ENCODE measurements around the gene OXNAD1. TPM values are rescaled to one million over a fixed set of nuclear protein-coding genes. Genes with fewer than 3 reads are reported as not detected.

Gene OXNAD1
- total RNA-seq, 1 experiment from 2014 or later = 12.1 TPM

DNA sequence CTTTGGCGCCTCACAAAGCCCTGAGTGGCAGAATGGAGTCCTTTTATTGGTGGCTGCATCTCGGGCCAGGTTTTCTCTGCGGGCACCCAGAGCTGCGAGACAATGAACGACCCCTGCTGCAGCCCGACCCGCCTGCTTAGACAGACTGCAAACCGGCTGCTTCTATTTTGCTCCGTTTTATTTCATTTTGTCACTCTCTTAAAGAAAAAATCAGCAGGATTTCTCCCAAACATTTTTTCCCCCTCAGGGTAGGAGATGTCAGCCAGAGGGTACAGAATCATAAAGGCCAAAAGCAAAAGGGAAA lies 64.8 kb downstream of the OXNAD1 start (continued):
- TF ChIP-seq, protein P1, sequence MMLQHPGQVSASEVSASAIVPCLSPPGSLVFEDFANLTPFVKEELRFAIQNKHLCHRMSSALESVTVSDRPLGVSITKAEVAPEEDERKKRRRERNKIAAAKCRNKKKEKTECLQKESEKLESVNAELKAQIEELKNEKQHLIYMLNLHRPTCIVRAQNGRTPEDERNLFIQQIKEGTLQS (IDR thresholded peaks at IDR 0.05) = no peak
- no peak for TF ChIP-seq EGR1 (IDR thresholded peaks at IDR 0.05; ENCODE audit: low read depth)

DNA sequence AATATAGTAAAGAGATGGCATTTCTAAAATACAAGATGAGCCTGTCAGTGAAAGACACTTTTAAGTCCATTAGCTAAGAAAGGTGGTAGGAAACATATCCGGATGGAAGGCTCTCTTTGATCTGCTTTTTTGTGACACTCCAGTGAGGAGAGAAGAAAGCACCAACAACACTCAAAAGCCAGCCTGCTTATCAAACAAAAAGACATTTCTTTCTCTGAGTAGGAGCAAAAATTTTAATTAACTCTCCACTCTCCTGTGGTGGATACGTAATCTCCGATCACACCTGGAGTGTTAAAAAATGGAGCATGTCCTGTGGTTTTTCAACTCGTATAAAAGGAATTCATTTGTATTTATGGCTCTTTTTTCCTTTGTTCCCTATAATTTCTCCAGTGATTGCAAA lies 65.3 kb downstream of the OXNAD1 start:
- DNase-seq (ENCODE audit: low read depth, low spot score) = no peak
- no peak overlapping the region for H2AFZ ChIP-seq (ENCODE audit: low read depth, low read length, poor library complexity, severe bottlenecking)
- no peaks in the 10 kb centered on the region for H4K20me1 ChIP-seq (ENCODE audit: insufficient read depth)
- ChIA-PET POLR2A (no interaction called here), CTCF (no interaction called here), RAD21 (ENCODE audit: low non-redundant PET in 1 of 2, low total read pairs in 2 of 2, uncharacterized antibody in 2 of 2, unreplicated experiment in 2 of 2) (no interaction called here)
- no peaks in the 10 kb centered on the region for H3K4me1 ChIP-seq (ENCODE audit: control insufficient read depth in 1 of 2, insufficient read depth in 2 of 2, low read length in 2 of 2)
- no peak overlapping the region for H3K27ac ChIP-seq (ENCODE audit: low read depth, low read length)
- no TSS peak for BruUV-seq (replicated peaks)
- TF ChIP-seq ZNF274 (IDR thresholded peaks at IDR 0.05; ENCODE audit: low read depth, low read length) = no peak
- no peak for TF ChIP-seq CEBPB (IDR thresholded peaks at IDR 0.05; ENCODE audit: low read depth)
- H3K9ac ChIP-seq (ENCODE audit: low read length) = no peak overlapping the region
- H3K9me2 ChIP-seq (ENCODE audit: insufficient read depth) = no peaks in the 10 kb centered on the region
- 0 out of 4 replicates have a peak, but pooled peaks cover 0 to 4% of the 10 kb centered on the region in 2 experiments for H3K36me3 ChIP-seq (ENCODE audit: control insufficient read depth in 1 of 2, insufficient read depth in 2 of 2, low read length in 2 of 2)
- H3K79me2 ChIP-seq (ENCODE audit: insufficient read depth, low read length) = no peaks in the 10 kb centered on the region
- H3K9me3 ChIP-seq (ENCODE audit: control insufficient read depth in 1 of 2, insufficient read depth in 1 of 2, low read depth in 1 of 2, low read length in 2 of 2) = 0 out of 4 replicates have a peak, but pooled peaks cover 0 to 7% of the 10 kb centered on the region in 2 experiments
- ATAC-seq = no peak
- intact Hi-C loops (cut with micrococcal nuclease) = no loop called here
- H3K4me3 ChIP-seq (replicated peaks in 1 of 2; ENCODE audit: low read depth in 1 of 2, low read length in 2 of 2) = no peak overlapping the region
- no peaks in the 10 kb centered on the region for H3K27me3 ChIP-seq (ENCODE audit: insufficient read depth, low read length)
- H3K4me2 ChIP-seq (ENCODE audit: low read length) = no peak overlapping the region

DNA sequence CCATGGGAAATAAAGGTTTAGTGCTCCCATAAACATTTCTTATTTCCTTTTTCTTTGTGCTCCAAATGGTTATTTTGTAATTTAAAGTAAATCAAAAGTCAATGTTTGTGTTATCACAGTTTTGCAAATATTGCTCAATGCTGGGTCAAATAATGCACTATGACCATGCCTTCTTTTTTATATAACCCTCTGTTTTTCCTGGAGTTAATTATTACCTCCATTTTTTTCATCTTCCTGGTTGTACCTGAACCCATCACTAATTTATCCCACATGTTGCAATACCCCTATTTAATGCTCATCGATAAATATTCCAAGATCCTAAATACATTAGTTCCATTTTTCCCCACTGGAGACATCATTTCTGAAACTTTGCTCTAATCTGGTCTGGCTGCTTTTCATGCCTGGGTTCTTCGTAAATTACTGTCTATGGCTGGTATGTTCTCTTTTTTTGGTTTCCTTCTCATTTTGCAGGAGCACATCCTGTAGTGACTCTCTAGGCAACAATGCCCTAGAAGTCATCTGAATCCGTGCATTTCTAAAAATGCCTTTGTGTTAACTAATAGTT lies 66.4 kb downstream of the OXNAD1 start:
- ChIA-PET POLR2A (no interaction called here), CTCF (no interaction called here), RAD21 (ENCODE audit: low non-redundant PET in 1 of 2, low total read pairs in 2 of 2, uncharacterized antibody in 2 of 2, unreplicated experiment in 2 of 2) (no interaction called here)
- Histone ChIP-seq H4K20me1 (ENCODE audit: insufficient read depth) (no peaks in the 10 kb centered on the region), H3K27me3 (ENCODE audit: insufficient read depth, low read length) (no peaks in the 10 kb centered on the region), H3K79me2 (ENCODE audit: insufficient read depth, low read length) (no peaks in the 10 kb centered on the region), H3K9ac (ENCODE audit: low read length) (no peak overlapping the region), H3K4me3 (replicated peaks in 1 of 2; ENCODE audit: low read depth in 1 of 2, low read length in 2 of 2) (no peak overlapping the region), H3K4me2 (ENCODE audit: low read length) (no peak overlapping the region), H3K36me3 (ENCODE audit: control insufficient read depth in 1 of 2, insufficient read depth in 2 of 2, low read length in 2 of 2) (0 out of 4 replicates have a peak, but pooled peaks cover 0 to 4% of the 10 kb centered on the region in 2 experiments), H3K27ac (ENCODE audit: low read depth, low read length) (no peak overlapping the region), H3K9me2 (ENCODE audit: insufficient read depth) (no peaks in the 10 kb centered on the region), H3K4me1 (ENCODE audit: control insufficient read depth in 1 of 2, insufficient read depth in 2 of 2, low read length in 2 of 2) (no peaks in the 10 kb centered on the region), H2AFZ (ENCODE audit: low read depth, low read length, poor library complexity, severe bottlenecking) (no peak overlapping the region), H3K9me3 (ENCODE audit: control insufficient read depth in 1 of 2, insufficient read depth in 1 of 2, low read depth in 1 of 2, low read length in 2 of 2) (0 out of 4 replicates have a peak, but pooled peaks cover 0 to 7% of the 10 kb centered on the region in 2 experiments)
- ATAC-seq (no peak), DNase-seq (ENCODE audit: low read depth, low spot score) (no peak)
- intact Hi-C loops (cut with micrococcal nuclease) = no loop called here
- TF ChIP-seq SRF (IDR thresholded peaks at IDR 0.05; ENCODE audit: low read depth) (no peak), SIN3A (IDR thresholded peaks at IDR 0.05; ENCODE audit: low read depth) (no peak), YY1 (IDR thresholded peaks at IDR 0.05; ENCODE audit: extremely low read depth, insufficient replicate concordance, low read depth, low read length) (no peak), CBX3 (IDR thresholded peaks at IDR 0.05; ENCODE audit: low read depth) (no peak), TCF7L2 (IDR thresholded peaks at IDR 0.05; ENCODE audit: borderline replicate concordance, extremely low read depth, insufficient read depth, insufficient read length) (no peak), SP1 (IDR thresholded peaks at IDR 0.05; ENCODE audit: low read depth) (no peak), EGR1 (IDR thresholded peaks at IDR 0.05; ENCODE audit: low read depth) (no peak), FOSL1 (IDR thresholded peaks at IDR 0.05; ENCODE audit: low read depth) (no peak)
- TF ChIP-seq, protein P2, sequence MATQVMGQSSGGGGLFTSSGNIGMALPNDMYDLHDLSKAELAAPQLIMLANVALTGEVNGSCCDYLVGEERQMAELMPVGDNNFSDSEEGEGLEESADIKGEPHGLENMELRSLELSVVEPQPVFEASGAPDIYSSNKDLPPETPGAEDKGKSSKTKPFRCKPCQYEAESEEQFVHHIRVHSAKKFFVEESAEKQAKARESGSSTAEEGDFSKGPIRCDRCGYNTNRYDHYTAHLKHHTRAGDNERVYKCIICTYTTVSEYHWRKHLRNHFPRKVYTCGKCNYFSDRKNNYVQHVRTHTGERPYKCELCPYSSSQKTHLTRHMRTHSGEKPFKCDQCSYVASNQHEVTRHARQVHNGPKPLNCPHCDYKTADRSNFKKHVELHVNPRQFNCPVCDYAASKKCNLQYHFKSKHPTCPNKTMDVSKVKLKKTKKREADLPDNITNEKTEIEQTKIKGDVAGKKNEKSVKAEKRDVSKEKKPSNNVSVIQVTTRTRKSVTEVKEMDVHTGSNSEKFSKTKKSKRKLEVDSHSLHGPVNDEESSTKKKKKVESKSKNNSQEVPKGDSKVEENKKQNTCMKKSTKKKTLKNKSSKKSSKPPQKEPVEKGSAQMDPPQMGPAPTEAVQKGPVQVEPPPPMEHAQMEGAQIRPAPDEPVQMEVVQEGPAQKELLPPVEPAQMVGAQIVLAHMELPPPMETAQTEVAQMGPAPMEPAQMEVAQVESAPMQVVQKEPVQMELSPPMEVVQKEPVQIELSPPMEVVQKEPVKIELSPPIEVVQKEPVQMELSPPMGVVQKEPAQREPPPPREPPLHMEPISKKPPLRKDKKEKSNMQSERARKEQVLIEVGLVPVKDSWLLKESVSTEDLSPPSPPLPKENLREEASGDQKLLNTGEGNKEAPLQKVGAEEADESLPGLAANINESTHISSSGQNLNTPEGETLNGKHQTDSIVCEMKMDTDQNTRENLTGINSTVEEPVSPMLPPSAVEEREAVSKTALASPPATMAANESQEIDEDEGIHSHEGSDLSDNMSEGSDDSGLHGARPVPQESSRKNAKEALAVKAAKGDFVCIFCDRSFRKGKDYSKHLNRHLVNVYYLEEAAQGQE (IDR thresholded peaks at IDR 0.05; ENCODE audit: low read depth) = no peak
- TF ChIP-seq, protein P1 (IDR thresholded peaks at IDR 0.05) = no peak
- BruUV-seq (replicated peaks) = no TSS peak

Measured in HCT116 (cell line).